HEK293 (cell line): ENCODE measurements around the gene BAK1.

Experiments
- CTCF ChIA-PET: fragments of 350-600 bp; formaldehyde crosslinking; extraction: SDS; loops from one replicate; lab custom pipeline; 2021; ENCODE audit warnings: antibody characterized with exemption; lab: Yijun Ruan, JAX
- POLR2A ChIA-PET: fragments of 300-600 bp; formaldehyde crosslinking; extraction: SDS; loops from one replicate; lab custom pipeline; 2020; ENCODE audit warnings: antibody characterized with exemption, inconsistent platforms; lab: Yijun Ruan, JAX
- H3K27ac ChIP-seq: fragments of 200-500 bp; sonication (Bioruptor generic); 2 replicates; pipeline ENCODE4 v1.5.1; 2014; ENCODE audit warnings: low read depth, low read length, control low read depth, inconsistent platforms; ENCODE audit errors: extremely low read depth
- H3K36me3 ChIP-seq, 2 experiments: fragments of 200-500 bp in 1 of 2; sonication (Bioruptor generic) in 1 of 2; 1 replicate in 1 of 2; 2 replicates in 1 of 2; pipeline ENCODE4 v1.5.1; 2014 to 2017; ENCODE audit warnings: inconsistent platforms in 2 of 2, low read length in 2 of 2; ENCODE audit not compliant: control insufficient read depth in 2 of 2, insufficient read depth in 1 of 2
- H3K4me1 ChIP-seq: fragments of 200-500 bp; sonication (Bioruptor generic); 2 replicates; pipeline ENCODE4 v1.5.1; 2014; ENCODE audit warnings: mild to moderate bottlenecking, low read length, inconsistent platforms; ENCODE audit not compliant: control insufficient read depth, insufficient read depth
- H3K4me3 ChIP-seq: 2 replicates; pipeline ENCODE4 v1.5.1; 2011; ENCODE audit warnings: low read depth, mild to moderate bottlenecking, control low read depth, low read length, moderate library complexity
- H3K9me3 ChIP-seq: fragments of 200-500 bp; sonication (Bioruptor generic); 2 replicates; pipeline ENCODE4 v1.5.1; 2014; ENCODE audit warnings: low read depth, low read length, inconsistent platforms; ENCODE audit not compliant: control insufficient read depth, insufficient read depth
- EGR2 ChIP-seq: fragments of 450-650 bp; formaldehyde crosslinking; IDR thresholded peaks from 2 replicates; pipeline ENCODE4 v1.5.1; 2016; ENCODE audit warnings: low read depth, missing biosample characterization, missing genetic modification characterization
- HOXC10 ChIP-seq: sonication (generic); formaldehyde crosslinking; IDR thresholded peaks from 2 replicates; pipeline ENCODE4 v1.8.1; 2023; ENCODE audit warnings: mild to moderate bottlenecking, missing genetic modification reagents
- ZBTB1 ChIP-seq: fragments of 450-650 bp; formaldehyde crosslinking; IDR thresholded peaks from 2 replicates; pipeline ENCODE4 v1.5.1; 2016; ENCODE audit warnings: missing biosample characterization, missing genetic modification characterization
- ZBTB17 ChIP-seq: fragments of 450-650 bp; formaldehyde crosslinking; IDR thresholded peaks from 2 replicates; pipeline ENCODE4 v1.5.1; 2016; ENCODE audit warnings: missing biosample characterization, missing genetic modification characterization
- ZBTB48 ChIP-seq: fragments of 450-650 bp; formaldehyde crosslinking; IDR thresholded peaks from 2 replicates; pipeline ENCODE4 v1.5.1; 2016; ENCODE audit warnings: missing biosample characterization, missing genetic modification characterization
- ZNF140 ChIP-seq: fragments of 450-650 bp; formaldehyde crosslinking; IDR thresholded peaks from 2 replicates; pipeline ENCODE4 v1.5.1; 2016; ENCODE audit warnings: missing biosample characterization, missing genetic modification characterization
- ZNF157 ChIP-seq: fragments of 450-650 bp; formaldehyde crosslinking; IDR thresholded peaks from 2 replicates; pipeline ENCODE4 v1.5.1; 2016; ENCODE audit warnings: missing biosample characterization, missing genetic modification characterization
- ZNF223 ChIP-seq: fragments of 450-650 bp; formaldehyde crosslinking; IDR thresholded peaks from 2 replicates; pipeline ENCODE4 v1.5.1; 2016; ENCODE audit warnings: missing biosample characterization, missing genetic modification characterization
- ZNF292 ChIP-seq: fragments of 450-650 bp; formaldehyde crosslinking; IDR thresholded peaks from 2 replicates; pipeline ENCODE4 v1.5.1; 2016; ENCODE audit warnings: low read depth, missing biosample characterization, missing genetic modification characterization, borderline replicate concordance
- ZNF426 ChIP-seq: fragments of 450-650 bp; formaldehyde crosslinking; IDR thresholded peaks from 2 replicates; pipeline ENCODE4 v1.5.1; 2017; ENCODE audit warnings: missing biosample characterization, missing genetic modification characterization, mild to moderate bottlenecking, inconsistent platforms, moderate library complexity
- ZNF585B ChIP-seq: fragments of 450-650 bp; formaldehyde crosslinking; IDR thresholded peaks from 2 replicates; pipeline ENCODE4 v1.5.1; 2016; ENCODE audit warnings: missing biosample characterization, missing genetic modification characterization
- ZNF600 ChIP-seq: fragments of 450-650 bp; formaldehyde crosslinking; IDR thresholded peaks from 2 replicates; pipeline ENCODE4 v1.5.1; 2016; ENCODE audit warnings: missing biosample characterization, missing genetic modification characterization
- ZNF629 ChIP-seq: fragments of 450-650 bp; formaldehyde crosslinking; IDR thresholded peaks from 2 replicates; pipeline ENCODE4 v1.5.1; 2017; ENCODE audit warnings: missing biosample characterization, missing genetic modification characterization
- ZNF664 ChIP-seq: fragments of 450-650 bp; formaldehyde crosslinking; IDR thresholded peaks from 2 replicates; pipeline ENCODE4 v1.5.1; 2016; ENCODE audit warnings: missing biosample characterization, missing genetic modification characterization
- ZNF747 ChIP-seq: fragments of 450-650 bp; formaldehyde crosslinking; IDR thresholded peaks from 2 replicates; pipeline ENCODE4 v1.5.1; 2016; ENCODE audit warnings: missing biosample characterization, missing genetic modification characterization
- ZNF837 ChIP-seq: fragments of 450-650 bp; formaldehyde crosslinking; IDR thresholded peaks from 2 replicates; pipeline ENCODE4 v1.5.1; 2016; ENCODE audit warnings: missing biosample characterization, missing genetic modification characterization
- TF ChIP-seq, protein P1 (sequence below): fragments of 450-650 bp; formaldehyde crosslinking; IDR thresholded peaks from 2 replicates; pipeline ENCODE4 v1.5.1; 2016; ENCODE audit warnings: missing biosample characterization, missing genetic modification characterization
- TF ChIP-seq, protein P2 (sequence below): fragments of 450-650 bp; formaldehyde crosslinking; IDR thresholded peaks from 2 replicates; pipeline ENCODE4; 2016; ENCODE audit warnings: missing biosample characterization, missing genetic modification characterization
- TF ChIP-seq, protein P3 (sequence below): sonication (generic); formaldehyde crosslinking; IDR thresholded peaks from 2 replicates; pipeline ENCODE4 v1.8.1; 2022; ENCODE audit warnings: mild to moderate bottlenecking, moderate library complexity, missing genetic modification reagents
- TF ChIP-seq, protein P4 (sequence below): fragments of 450-650 bp; formaldehyde crosslinking; IDR thresholded peaks from 2 replicates; pipeline ENCODE4 v1.5.1; 2016; ENCODE audit warnings: missing biosample characterization, missing genetic modification characterization

BAK1 gene

DNA sequence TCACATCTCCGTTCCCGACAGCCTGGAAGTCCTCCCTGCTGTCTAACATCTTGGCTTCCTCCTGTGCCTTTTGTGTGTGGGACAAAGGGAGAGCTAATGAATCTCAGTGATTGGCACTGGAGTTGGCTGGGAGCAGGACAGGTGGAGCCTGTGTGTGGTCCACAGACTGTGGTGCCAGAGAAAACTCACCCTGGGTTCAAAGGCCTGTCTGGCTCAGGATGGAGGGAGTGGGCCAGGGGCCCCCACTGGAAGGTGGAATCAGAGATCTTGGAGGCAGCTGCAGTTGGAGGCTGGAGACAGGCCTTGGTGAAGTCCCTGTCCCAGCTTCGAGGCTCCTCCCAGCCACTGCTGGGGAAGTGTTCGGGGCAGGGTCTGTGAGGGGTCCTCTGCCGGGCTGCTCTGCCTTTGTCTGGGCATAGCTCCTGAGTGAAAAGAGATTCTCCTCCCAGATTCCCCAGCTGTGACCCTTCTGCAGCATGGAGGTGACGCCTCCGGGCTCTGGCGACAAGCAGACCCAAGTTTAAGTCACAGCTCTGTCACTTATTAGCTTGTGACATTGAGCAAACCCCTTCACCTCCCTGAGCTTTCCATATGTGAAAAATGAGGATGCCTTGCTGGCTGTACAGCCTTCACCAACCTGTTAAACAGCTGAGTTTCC is 27.2 kb upstream of the BAK1 start (continued):
- TF ChIP-seq, protein P1, sequence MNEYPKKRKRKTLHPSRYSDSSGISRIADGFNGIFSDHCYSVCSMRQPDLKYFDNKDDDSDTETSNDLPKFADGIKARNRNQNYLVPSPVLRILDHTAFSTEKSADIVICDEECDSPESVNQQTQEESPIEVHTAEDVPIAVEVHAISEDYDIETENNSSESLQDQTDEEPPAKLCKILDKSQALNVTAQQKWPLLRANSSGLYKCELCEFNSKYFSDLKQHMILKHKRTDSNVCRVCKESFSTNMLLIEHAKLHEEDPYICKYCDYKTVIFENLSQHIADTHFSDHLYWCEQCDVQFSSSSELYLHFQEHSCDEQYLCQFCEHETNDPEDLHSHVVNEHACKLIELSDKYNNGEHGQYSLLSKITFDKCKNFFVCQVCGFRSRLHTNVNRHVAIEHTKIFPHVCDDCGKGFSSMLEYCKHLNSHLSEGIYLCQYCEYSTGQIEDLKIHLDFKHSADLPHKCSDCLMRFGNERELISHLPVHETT: no peak
- TF ChIP-seq ZNF223 (tag by site-specific recombination): no peak
- TF ChIP-seq, protein P2, sequence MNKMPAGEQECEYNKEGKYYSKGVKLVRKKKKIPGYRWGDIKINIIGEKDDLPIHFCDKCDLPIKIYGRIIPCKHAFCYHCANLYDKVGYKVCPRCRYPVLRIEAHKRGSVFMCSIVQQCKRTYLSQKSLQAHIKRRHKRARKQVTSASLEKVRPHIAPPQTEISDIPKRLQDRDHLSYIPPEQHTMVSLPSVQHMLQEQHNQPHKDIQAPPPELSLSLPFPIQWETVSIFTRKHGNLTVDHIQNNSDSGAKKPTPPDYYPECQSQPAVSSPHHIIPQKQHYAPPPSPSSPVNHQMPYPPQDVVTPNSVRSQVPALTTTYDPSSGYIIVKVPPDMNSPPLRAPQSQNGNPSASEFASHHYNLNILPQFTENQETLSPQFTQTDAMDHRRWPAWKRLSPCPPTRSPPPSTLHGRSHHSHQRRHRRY (tag by site-specific recombination): no peak
- no peak for TF ChIP-seq ZNF629 (tag by site-specific recombination)
- TF ChIP-seq ZBTB1 (tag by site-specific recombination): no peak
- no peak for TF ChIP-seq ZBTB17
- TF ChIP-seq ZNF585B (tag by site-specific recombination): no peak
- no peak for TF ChIP-seq ZNF140
- TF ChIP-seq EGR2 (tag by site-specific recombination): no peak
- TF ChIP-seq ZBTB48: no peak
- TF ChIP-seq ZNF747 (tag by site-specific recombination): no peak
- no peak for TF ChIP-seq ZNF837 (tag by site-specific recombination)

DNA sequence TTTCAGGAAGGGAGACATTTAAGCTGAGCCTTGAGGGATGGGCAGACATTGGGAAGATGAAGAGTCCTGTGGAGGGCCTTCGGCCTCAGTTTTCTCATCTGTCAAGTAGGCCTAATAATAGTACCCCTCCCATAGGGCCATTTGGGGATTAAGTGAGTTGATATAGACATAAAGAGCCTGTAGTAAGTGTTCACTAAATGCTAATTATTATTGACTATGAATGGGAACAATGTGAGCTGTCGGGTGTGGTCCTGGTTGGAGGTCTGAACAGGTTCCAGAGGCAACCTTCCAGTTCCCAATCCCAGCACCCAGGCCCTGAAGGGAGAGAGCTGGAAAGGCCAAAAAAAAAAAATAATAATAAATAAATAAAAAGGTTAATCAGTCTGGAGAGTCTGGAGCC is 26.6 kb upstream of the BAK1 start:
- CTCF ChIA-PET: interaction anchor here (1.1 kb wide), 2 partner anchors 9 to 38 kb away, joined by 3 to 4 read pairs; no protein-coding TSS in a partner anchor
- TF ChIP-seq ZNF426 (no peak), ZNF600 (tag by site-specific recombination) (no peak), ZNF664 (tag by site-specific recombination) (peak; percentile 94), HOXC10 (CRISPR knock-in tag) (no peak), ZNF157 (no peak), ZNF747 (tag by site-specific recombination) (no peak)
- TF ChIP-seq, protein P3, sequence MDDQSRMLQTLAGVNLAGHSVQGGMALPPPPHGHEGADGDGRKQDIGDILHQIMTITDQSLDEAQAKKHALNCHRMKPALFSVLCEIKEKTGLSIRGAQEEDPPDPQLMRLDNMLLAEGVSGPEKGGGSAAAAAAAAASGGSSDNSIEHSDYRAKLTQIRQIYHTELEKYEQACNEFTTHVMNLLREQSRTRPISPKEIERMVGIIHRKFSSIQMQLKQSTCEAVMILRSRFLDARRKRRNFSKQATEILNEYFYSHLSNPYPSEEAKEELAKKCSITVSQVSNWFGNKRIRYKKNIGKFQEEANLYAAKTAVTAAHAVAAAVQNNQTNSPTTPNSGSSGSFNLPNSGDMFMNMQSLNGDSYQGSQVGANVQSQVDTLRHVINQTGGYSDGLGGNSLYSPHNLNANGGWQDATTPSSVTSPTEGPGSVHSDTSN (CRISPR knock-in tag): no peak
- TF ChIP-seq, all 188 proteins: peak for 1
- no peaks in the 10 kb centered on the region for H3K36me3 ChIP-seq
- H3K4me1 ChIP-seq: no peaks in the 10 kb centered on the region
- POLR2A ChIA-PET: interaction anchor here (0.7 to 1.3 kb wide), 2 partner anchors 27 to 358 kb away, joined by 3 read pairs; partner anchors contain the start of gene BAK1
- H3K27ac ChIP-seq: no peak overlapping the region
- H3K4me3 ChIP-seq: no peak overlapping the region
- no peaks in the 10 kb centered on the region for H3K9me3 ChIP-seq

DNA sequence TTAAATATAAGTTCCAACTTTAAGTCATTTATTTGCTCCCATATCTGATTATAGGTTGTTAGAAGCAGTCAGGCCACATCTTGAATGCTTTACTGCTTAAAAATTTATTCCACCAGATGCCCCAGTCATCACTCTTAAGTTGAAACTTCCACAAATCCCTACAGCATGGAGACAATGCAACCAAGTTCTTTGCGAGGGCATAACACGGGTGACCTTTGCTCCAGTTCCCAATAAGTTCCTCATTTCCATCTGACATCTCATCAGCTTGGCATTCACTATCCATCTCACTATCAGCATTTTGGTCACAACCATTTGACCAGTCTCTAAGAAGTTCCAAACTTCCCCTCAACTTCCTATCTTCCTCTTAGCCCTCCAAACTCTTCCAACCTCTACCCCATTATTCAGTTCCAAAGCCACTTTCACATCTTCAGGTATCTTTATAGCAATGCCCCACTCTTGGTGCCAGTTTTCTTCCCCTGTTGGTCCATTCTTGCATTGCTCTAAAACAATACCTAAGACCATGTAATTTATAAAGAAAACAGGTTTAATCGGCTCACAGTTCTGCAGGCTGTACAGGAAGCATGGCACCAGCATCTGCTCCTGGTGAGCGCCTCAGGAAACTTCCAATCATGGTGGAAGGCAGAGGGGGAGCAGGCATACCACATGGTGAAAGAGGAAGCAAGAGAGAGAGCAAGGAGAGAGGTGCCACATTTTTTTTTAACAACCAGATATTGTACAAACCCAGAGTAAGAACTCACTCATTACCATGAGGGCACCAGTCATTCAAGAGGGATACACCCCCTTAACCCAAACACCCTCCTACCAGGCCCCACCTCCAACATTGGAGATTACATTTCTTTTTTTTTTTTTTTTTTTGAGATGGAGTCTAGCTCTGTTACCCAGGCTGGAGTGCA is 25.1 kb upstream of the BAK1 start:
- Histone ChIP-seq H3K36me3 (no peaks in the 10 kb centered on the region), H3K27ac (no peak overlapping the region), H3K9me3 (no peaks in the 10 kb centered on the region)
- TF ChIP-seq ZNF292: no peak
- TF ChIP-seq, protein P4, sequence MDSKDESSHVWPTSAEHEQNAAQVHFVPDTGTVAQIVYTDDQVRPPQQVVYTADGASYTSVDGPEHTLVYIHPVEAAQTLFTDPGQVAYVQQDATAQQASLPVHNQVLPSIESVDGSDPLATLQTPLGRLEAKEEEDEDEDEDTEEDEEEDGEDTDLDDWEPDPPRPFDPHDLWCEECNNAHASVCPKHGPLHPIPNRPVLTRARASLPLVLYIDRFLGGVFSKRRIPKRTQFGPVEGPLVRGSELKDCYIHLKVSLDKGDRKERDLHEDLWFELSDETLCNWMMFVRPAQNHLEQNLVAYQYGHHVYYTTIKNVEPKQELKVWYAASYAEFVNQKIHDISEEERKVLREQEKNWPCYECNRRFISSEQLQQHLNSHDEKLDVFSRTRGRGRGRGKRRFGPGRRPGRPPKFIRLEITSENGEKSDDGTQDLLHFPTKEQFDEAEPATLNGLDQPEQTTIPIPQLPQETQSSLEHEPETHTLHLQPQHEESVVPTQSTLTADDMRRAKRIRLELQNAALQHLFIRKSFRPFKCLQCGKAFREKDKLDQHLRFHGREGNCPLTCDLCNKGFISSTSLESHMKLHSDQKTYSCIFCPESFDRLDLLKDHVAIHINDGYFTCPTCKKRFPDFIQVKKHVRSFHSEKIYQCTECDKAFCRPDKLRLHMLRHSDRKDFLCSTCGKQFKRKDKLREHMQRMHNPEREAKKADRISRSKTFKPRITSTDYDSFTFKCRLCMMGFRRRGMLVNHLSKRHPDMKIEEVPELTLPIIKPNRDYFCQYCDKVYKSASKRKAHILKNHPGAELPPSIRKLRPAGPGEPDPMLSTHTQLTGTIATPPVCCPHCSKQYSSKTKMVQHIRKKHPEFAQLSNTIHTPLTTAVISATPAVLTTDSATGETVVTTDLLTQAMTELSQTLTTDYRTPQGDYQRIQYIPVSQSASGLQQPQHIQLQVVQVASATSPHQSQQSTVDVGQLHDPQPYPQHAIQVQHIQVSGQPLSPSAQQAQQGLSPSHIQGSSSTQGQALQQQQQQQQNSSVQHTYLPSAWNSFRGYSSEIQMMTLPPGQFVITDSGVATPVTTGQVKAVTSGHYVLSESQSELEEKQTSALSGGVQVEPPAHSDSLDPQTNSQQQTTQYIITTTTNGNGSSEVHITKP (tag by site-specific recombination): peak; percentile 79
- TF ChIP-seq, all 188 proteins: peak for 1
- Histone ChIP-seq H3K4me3 (no peak overlapping the region), H3K4me1 (no peaks in the 10 kb centered on the region)
- POLR2A ChIA-PET: interaction anchor here (1.5 kb wide), 1 partner anchor 16 kb away, joined by 3 read pairs; the partner anchor contains the start of gene ITPR3
- CTCF ChIA-PET: no interaction called here
